GM13977 (cell line): Measurements from ENCODE around the gene LDLRAD4.

ENCODE experiments used
- DNase-seq: peaks from one replicate; pipeline ENCODE4 v3.0.0; 2012; ENCODE audit warnings: low spot score
- CTCF ChIP-seq: IDR thresholded peaks from 2 replicates; pipeline ENCODE4 v1.5.1; 2012; ENCODE audit warnings: mild to moderate bottlenecking, control low read depth; ENCODE audit not compliant: insufficient read depth; ENCODE audit errors: extremely low read depth, missing control alignments
- in situ Hi-C: fragments of 300-500 bp; cut with MboI; formaldehyde crosslinking; loops from one replicate; pipeline ENCODE4 v1.12.0; 2022; ENCODE audit warnings: low sequenced_read_pairs, low pct_unique_long_range_greater_than_20kb, mixed read lengths, inconsistent platforms; ENCODE audit not compliant: unreplicated experiment

Gene LDLRAD4

GRCh38 chr18:13549880-13550232 lies 331.3 kb downstream of the LDLRAD4 start:
- no peak for DNase-seq
- in situ Hi-C loops: no loop called here
- TF ChIP-seq CTCF: no peak

- in situ Hi-C loops: no loop called here
- no peak for DNase-seq
- TF ChIP-seq CTCF: no peak
Measured at GRCh38 chr18:13550418-13551304, 332.1 kb downstream of the LDLRAD4 start.

- no peak for DNase-seq
- no peak for TF ChIP-seq CTCF
- in situ Hi-C loops: no loop called here
Measured at GRCh38 chr18:13551305-13551603, 332.7 kb downstream of the LDLRAD4 start.

- no peak for DNase-seq
- TF ChIP-seq CTCF: no peak
- in situ Hi-C loops: no loop called here
Measured at GRCh38 chr18:13551841-13552733, 333.5 kb downstream of the LDLRAD4 start.

- DNase-seq: no peak
- no peak for TF ChIP-seq CTCF
- in situ Hi-C loops: no loop called here
Measured at GRCh38 chr18:13553449-13553848, 334.9 kb downstream of the LDLRAD4 start.

- TF ChIP-seq CTCF: no peak
- no peak for DNase-seq
- in situ Hi-C loops: no loop called here
Measured at GRCh38 chr18:13555192-13555591, 336.6 kb downstream of the LDLRAD4 start.
